Nephron progenitor cell (in vitro differentiated cells): Measurements from ENCODE around the gene MACROD2.

Experiments
- DNase-seq: peaks from one replicate; pipeline ENCODE4 v3.0.0; 2021
- H3K27ac Mint-ChIP-seq: 2 replicates; pipeline ENCODE4 v1.8.0; 2021; ENCODE audit warnings: mild to moderate bottlenecking, moderate library complexity, mixed read lengths
- H3K27me3 Mint-ChIP-seq: 2 replicates; pipeline ENCODE4 v1.8.0; 2021; ENCODE audit warnings: mild to moderate bottlenecking, low read depth, mixed read lengths; ENCODE audit not compliant: poor library complexity
- H3K36me3 Mint-ChIP-seq: 2 replicates; pipeline ENCODE4 v1.8.0; 2021; ENCODE audit warnings: low read depth, mixed read lengths
- H3K4me1 Mint-ChIP-seq: 2 replicates; pipeline ENCODE4 v1.8.0; 2021; ENCODE audit warnings: mixed read lengths
- H3K4me3 Mint-ChIP-seq: 2 replicates; pipeline ENCODE4 v1.8.0; 2021; ENCODE audit warnings: mild to moderate bottlenecking, moderate library complexity, mixed read lengths
- H3K9me3 Mint-ChIP-seq: 2 replicates; pipeline ENCODE4 v1.8.0; 2021; ENCODE audit warnings: mild to moderate bottlenecking, moderate library complexity, mixed read lengths
- TF ChIP-seq, protein P1 (sequence below): fragments of 200-600 bp; sonication (generic); IDR thresholded peaks from 2 replicates; pipeline ENCODE4 v1.5.0; 2021; ENCODE audit warnings: antibody characterized with exemption

Gene MACROD2

DNA sequence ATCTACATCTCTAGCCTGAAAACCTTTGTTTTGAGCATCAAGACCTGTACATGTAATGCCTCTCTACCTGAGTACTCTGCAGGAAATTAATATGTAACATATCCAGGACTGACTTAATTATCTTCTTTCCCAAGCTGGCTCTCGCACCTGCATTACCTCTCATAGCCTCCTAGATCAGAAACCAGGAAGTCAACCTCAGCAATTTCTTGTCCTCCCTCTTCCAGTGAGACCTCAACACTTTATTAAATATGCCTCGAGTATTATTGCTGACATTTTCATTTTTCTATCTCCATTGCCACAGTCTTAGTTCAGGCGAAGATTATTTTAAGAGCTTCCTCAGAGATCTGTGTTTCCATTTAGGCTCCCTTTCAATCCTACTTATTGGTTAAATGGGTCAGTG lies 69.0 kb downstream of the MACROD2 start:
- Mint-ChIP-seq H3K27me3 (no peaks in the 10 kb centered on the region), H3K27ac (no peak overlapping the region), H3K36me3 (no peaks in the 10 kb centered on the region), H3K9me3 (no peaks in the 10 kb centered on the region), H3K4me1 (no peaks in the 10 kb centered on the region), H3K4me3 (no peak overlapping the region)
- DNase-seq: no peak
- TF ChIP-seq, protein P1, sequence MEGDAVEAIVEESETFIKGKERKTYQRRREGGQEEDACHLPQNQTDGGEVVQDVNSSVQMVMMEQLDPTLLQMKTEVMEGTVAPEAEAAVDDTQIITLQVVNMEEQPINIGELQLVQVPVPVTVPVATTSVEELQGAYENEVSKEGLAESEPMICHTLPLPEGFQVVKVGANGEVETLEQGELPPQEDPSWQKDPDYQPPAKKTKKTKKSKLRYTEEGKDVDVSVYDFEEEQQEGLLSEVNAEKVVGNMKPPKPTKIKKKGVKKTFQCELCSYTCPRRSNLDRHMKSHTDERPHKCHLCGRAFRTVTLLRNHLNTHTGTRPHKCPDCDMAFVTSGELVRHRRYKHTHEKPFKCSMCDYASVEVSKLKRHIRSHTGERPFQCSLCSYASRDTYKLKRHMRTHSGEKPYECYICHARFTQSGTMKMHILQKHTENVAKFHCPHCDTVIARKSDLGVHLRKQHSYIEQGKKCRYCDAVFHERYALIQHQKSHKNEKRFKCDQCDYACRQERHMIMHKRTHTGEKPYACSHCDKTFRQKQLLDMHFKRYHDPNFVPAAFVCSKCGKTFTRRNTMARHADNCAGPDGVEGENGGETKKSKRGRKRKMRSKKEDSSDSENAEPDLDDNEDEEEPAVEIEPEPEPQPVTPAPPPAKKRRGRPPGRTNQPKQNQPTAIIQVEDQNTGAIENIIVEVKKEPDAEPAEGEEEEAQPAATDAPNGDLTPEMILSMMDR: no peak

DNA sequence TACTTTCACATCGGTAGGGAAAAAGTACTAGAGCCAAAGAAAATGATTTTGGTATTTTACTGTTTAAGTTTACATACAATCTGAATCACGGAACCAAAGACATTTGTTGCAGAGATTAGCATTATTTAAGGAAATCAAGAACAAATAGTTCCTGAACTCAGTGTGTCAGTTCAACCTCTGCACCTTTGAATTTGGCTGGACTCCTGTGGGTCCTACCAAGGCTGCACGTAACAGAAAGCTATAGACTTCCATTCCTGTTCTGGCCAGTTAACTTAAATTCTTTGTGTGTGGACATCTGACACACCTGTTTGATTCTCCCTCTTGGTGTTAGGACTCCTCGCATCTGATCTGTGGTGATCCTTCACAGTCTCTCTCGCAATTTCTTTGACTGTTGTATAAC lies 69.6 kb downstream of the MACROD2 start:
- no peaks in the 10 kb centered on the region for H3K36me3 Mint-ChIP-seq
- H3K9me3 Mint-ChIP-seq: no peaks in the 10 kb centered on the region
- H3K4me3 Mint-ChIP-seq: no peak overlapping the region
- no peak overlapping the region for H3K27ac Mint-ChIP-seq
- TF ChIP-seq, protein P1: no peak
- no peaks in the 10 kb centered on the region for H3K27me3 Mint-ChIP-seq
- no peak for DNase-seq
- no peaks in the 10 kb centered on the region for H3K4me1 Mint-ChIP-seq

DNA sequence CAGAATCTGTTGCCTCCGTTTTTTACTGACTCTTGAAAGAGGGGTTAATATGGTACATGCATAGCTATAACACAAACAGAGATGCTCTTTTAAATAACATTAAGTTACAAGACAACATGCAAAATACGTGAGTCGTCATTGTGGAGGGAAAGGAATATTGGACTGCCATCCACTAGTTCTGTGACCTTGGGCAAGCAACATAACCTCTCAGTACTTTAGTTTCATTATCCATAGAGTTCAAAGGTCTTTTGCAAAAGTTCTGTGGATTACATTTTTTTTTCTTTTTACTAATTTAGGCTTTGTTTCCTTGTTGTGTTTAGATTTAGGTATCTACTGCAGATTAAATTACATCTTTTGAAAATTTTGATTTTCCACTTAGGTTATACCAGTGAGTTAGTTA lies 70.5 kb downstream of the MACROD2 start:
- Mint-ChIP-seq H3K9me3 (no peaks in the 10 kb centered on the region), H3K27me3 (no peaks in the 10 kb centered on the region), H3K4me3 (no peak overlapping the region), H3K4me1 (no peaks in the 10 kb centered on the region), H3K27ac (no peak overlapping the region), H3K36me3 (no peaks in the 10 kb centered on the region)
- no peak for DNase-seq
- TF ChIP-seq, protein P1: no peak

DNA sequence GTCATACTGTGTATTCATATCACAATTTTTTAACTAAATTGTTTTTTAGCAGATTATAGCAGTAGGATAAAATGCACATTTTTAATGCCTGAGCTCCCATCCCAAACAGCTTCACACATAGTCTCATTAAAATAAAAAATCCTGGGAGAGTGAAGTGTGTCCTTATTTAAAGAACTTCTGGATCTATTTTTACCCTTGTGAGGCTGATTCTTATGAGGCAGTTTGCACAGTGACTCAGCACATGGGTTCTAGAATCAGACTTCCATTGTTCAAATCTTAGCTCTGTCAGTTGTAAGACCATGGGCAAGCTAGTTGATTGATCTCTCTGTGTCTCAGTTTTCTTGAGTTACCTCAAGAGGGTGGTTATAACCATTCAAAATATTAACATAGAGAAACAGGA lies 72.3 kb downstream of the MACROD2 start:
- no peaks in the 10 kb centered on the region for H3K4me1 Mint-ChIP-seq
- H3K27ac Mint-ChIP-seq: no peak overlapping the region
- no peaks in the 10 kb centered on the region for H3K36me3 Mint-ChIP-seq
- no peak for DNase-seq
- no peaks in the 10 kb centered on the region for H3K27me3 Mint-ChIP-seq
- no peak overlapping the region for H3K4me3 Mint-ChIP-seq
- TF ChIP-seq, protein P1: no peak
- no peaks in the 10 kb centered on the region for H3K9me3 Mint-ChIP-seq

DNA sequence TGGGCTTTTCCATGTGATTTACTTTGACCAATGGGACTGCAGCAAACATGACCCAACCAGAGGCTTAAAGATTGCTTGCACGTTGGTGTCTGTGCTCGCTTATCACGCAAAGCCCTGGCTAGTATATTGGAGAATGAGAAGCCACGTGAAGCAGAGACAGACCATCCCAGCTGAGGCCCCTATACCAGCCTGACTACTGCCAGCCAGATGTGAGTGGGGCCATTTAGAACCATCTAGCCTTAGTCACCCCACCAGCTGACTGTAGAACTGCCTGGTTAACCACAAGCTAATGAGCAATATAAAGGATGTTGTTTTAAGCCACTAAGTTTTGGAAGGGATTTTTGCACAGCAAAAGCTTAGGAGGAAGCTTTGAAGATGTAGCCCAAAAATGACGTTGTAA lies 74.5 kb downstream of the MACROD2 start:
- H3K36me3 Mint-ChIP-seq: no peaks in the 10 kb centered on the region
- H3K27me3 Mint-ChIP-seq: no peaks in the 10 kb centered on the region
- TF ChIP-seq, protein P1: no peak
- no peak overlapping the region for H3K4me3 Mint-ChIP-seq
- no peak overlapping the region for H3K27ac Mint-ChIP-seq
- DNase-seq: no peak
- peaks cover 10% of the 10 kb centered on the region for H3K4me1 Mint-ChIP-seq
- H3K9me3 Mint-ChIP-seq: no peaks in the 10 kb centered on the region

DNA sequence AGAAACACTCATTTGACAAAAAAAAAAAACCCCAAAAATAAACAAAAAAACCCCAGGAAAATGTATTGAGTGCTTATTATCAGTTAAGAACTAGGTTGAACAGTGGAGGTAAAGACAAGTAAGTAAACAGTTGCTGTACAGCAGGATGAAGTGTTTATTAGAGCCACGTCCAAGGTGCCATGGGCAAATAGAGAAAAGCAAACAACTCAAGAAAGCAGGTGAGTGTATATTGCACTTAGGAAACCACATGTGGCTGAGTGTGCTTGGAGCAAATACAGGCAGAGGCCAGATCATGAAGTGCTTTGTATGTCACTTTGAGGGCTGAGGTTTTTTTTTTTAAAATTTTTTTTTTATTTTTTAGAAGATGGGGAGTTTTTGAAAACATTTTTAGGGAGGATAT lies 98.3 kb downstream of the MACROD2 start:
- no peaks in the 10 kb centered on the region for H3K4me1 Mint-ChIP-seq
- no peak overlapping the region for H3K27ac Mint-ChIP-seq

More for the DNA sequence above, 98.3 kb downstream of the MACROD2 start:
- H3K27me3 Mint-ChIP-seq: no peaks in the 10 kb centered on the region
- no peaks in the 10 kb centered on the region for H3K36me3 Mint-ChIP-seq
- no peaks in the 10 kb centered on the region for H3K9me3 Mint-ChIP-seq
- DNase-seq: no peak
- H3K4me3 Mint-ChIP-seq: no peak overlapping the region
- TF ChIP-seq, protein P1: no peak
